B cell (primary cell): ENCODE results near the gene CADM1. TPM values are rescaled to one million over a fixed set of nuclear protein-coding genes. Genes with fewer than 3 reads are reported as not detected.

Experiments
- ATAC-seq: fragments of 200-7000 bp; cut with Tn5 transposase; one replicate; pipeline ENCODE4 v1.10.0; 2021; ENCODE audit warnings: low read depth, mild to moderate bottlenecking, moderate number of reproducible peaks, moderate library complexity
- CTCF ChIA-PET: fragments of 350-600 bp; sonication (Branson Sonifier 250); formaldehyde crosslinking; loops from one replicate; lab custom pipeline; 2021; ENCODE audit warnings: antibody characterized with exemption, inconsistent platforms; lab: Charles Lee
- POLR2A ChIA-PET: fragments of 350-600 bp; sonication (Branson Sonifier 250); formaldehyde crosslinking; loops from one replicate; lab custom pipeline; 2021; ENCODE audit warnings: antibody characterized with exemption; lab: Charles Lee
- DNase-seq: peaks from one replicate; pipeline ENCODE4 v3.0.0; 2013
- H2AFZ ChIP-seq: 2 replicates; pipeline ENCODE4 v1.6.1; 2012; ENCODE audit warnings: mild to moderate bottlenecking, low read depth, low read length; ENCODE audit not compliant: insufficient read depth, poor library complexity, severe bottlenecking
- H3K27ac ChIP-seq, 2 donors: 1 replicate in 1 of 2; 2 replicates in 1 of 2; pipeline ENCODE4 v1.5.1; 2012 to 2013; ENCODE audit warnings: low read length in 2 of 2, mild to moderate bottlenecking in 2 of 2, moderate library complexity in 1 of 2
- H3K27me3 ChIP-seq, 4 experiments: fragments of 200-600 bp in 1 of 4; sonication (generic) in 1 of 4; replicated peaks in 1 of 4; 1 replicate in 2 of 4; 2 replicates in 2 of 4; pipeline versions ENCODE4 v1.6.1 to v1.7.0; 2013 to 2016; ENCODE audit warnings: low read length in 3 of 4, mild to moderate bottlenecking in 2 of 4, mixed read lengths in 1 of 4, moderate library complexity in 1 of 4; ENCODE audit not compliant: insufficient read depth in 4 of 4, control insufficient read depth in 3 of 4; ENCODE audit errors: control extremely low read depth in 1 of 4
- H3K36me3 ChIP-seq, 2 experiments: replicated peaks in 1 of 2; 1 replicate in 1 of 2; 2 replicates in 1 of 2; pipeline versions ENCODE4 v1.6.1 to v1.7.1; 2013; ENCODE audit warnings: low read length in 1 of 2; ENCODE audit not compliant: insufficient read depth in 2 of 2, control insufficient read depth in 1 of 2; ENCODE audit errors: control extremely low read depth in 1 of 2, extremely low read depth in 1 of 2
- H3K4me1 ChIP-seq, 2 donors: fragments of 200-600 bp in 1 of 2; sonication (generic) in 1 of 2; 1 replicate in 1 of 2; 2 replicates in 1 of 2; pipeline versions ENCODE4 v1.5.1 to v1.6.1; 2013 to 2017; ENCODE audit warnings: low read length in 2 of 2; ENCODE audit not compliant: control insufficient read depth in 2 of 2, insufficient read depth in 2 of 2
- H3K4me2 ChIP-seq: replicated peaks from 2 replicates; pipeline ENCODE3; 2012; ENCODE audit warnings: mild to moderate bottlenecking, low read depth, low read length; ENCODE audit not compliant: poor library complexity, severe bottlenecking
- H3K4me3 ChIP-seq, 5 experiments: fragments of 200-600 bp in 1 of 5; sonication (generic) in 1 of 5; 1 replicate in 3 of 5; 2 replicates in 2 of 5; pipeline versions ENCODE4 v1.5.1 to v1.7.0; 2011 to 2016; ENCODE audit warnings: low read length in 4 of 5, mild to moderate bottlenecking in 4 of 5, low read depth in 2 of 5, control low read depth in 1 of 5, moderate library complexity in 1 of 5; ENCODE audit not compliant: insufficient read depth in 1 of 5; ENCODE audit errors: control extremely low read depth in 1 of 5, extremely low read depth in 1 of 5
- H3K79me2 ChIP-seq: fragments of 200-600 bp; sonication (generic); one replicate; pipeline ENCODE4 v1.6.0; 2016; ENCODE audit warnings: low read length; ENCODE audit not compliant: control insufficient read depth, insufficient read depth
- H3K9ac ChIP-seq: fragments of 200-600 bp; sonication (generic); 2 replicates; pipeline ENCODE4 v1.6.1; 2017; ENCODE audit warnings: mild to moderate bottlenecking, low read length, moderate library complexity
- H3K9me3 ChIP-seq, 3 donors: one replicate each; pipeline versions ENCODE4 v1.6.1 to v1.7.1; 2013; ENCODE audit warnings: low read length in 2 of 3; ENCODE audit not compliant: control insufficient read depth in 2 of 3, insufficient read depth in 1 of 3; ENCODE audit errors: control extremely low read depth in 1 of 3
- H4K20me1 ChIP-seq: 2 replicates; pipeline ENCODE4 v1.6.0; 2012; ENCODE audit warnings: mild to moderate bottlenecking, low read length; ENCODE audit not compliant: insufficient read depth, control insufficient read depth, poor library complexity, severe bottlenecking
- H3K27ac Mint-ChIP-seq: one replicate; pipeline ENCODE4 v1.8.0; 2021; ENCODE audit warnings: mixed read lengths
- H3K27me3 Mint-ChIP-seq: one replicate; pipeline ENCODE4 v1.8.0; 2021; ENCODE audit warnings: mixed read lengths
- H3K4me1 Mint-ChIP-seq: one replicate; pipeline ENCODE4 v1.8.0; 2021; ENCODE audit warnings: mixed read lengths
- H3K4me3 Mint-ChIP-seq: one replicate; pipeline ENCODE4 v1.8.0; 2021; ENCODE audit warnings: mixed read lengths
- H3K9me3 Mint-ChIP-seq: one replicate; pipeline ENCODE4 v1.8.0; 2022; ENCODE audit warnings: mixed read lengths; ENCODE audit not compliant: insufficient read depth
- CTCF ChIP-seq: fragments of 200-600 bp; IDR thresholded peaks from one replicate; pipeline ENCODE4 v1.8.0; 2022; ENCODE audit warnings: antibody characterized with exemption, mild to moderate bottlenecking
- EZH2 ChIP-seq: IDR thresholded peaks from 2 replicates; pipeline ENCODE4 v1.6.1; 2012; ENCODE audit warnings: borderline replicate concordance, low read depth, mild to moderate bottlenecking, moderate library complexity, low read length; ENCODE audit not compliant: insufficient read depth, poor library complexity, severe bottlenecking
- WGBS: methylation state at CpG from one replicate; pipeline ENCODE4 v1.1.5; 2013; ENCODE audit warnings: missing lambda C conversion rate; ENCODE audit not compliant: insufficient coverage; 5-methylcytosine and 5-hydroxymethylcytosine counted together
- intact Hi-C: fragments of 100-400 bp; cut with micrococcal nuclease; formaldehyde crosslinking; loops from one replicate; pipeline ENCODE4 v1.10.0; 2022
- polyA plus RNA-seq: library from polyadenylated mRNA; depleted of rRNA; stranded (reverse); fragments of >200 nt; gene quantifications from 2 replicates; pipeline ENCODE4 v1.2.3, GENCODE V29; 2012
- total RNA-seq, 2 donors: library from RNA; stranded (reverse); fragments of 120-200 nt in 1 of 2; gene quantifications; 1 replicate in 1 of 2; 2 replicates in 1 of 2; pipeline versions ENCODE4 v1.2.3 to v1.2.4, GENCODE V29; 2013 to 2022

Gene CADM1
- total and polyA plus RNA-seq, 2 donors (not counting 1 experiment from before 2014, with no cell fraction given) = 0.43 to 0.49 TPM

GRCh38 chr11:115423728-115424459, 80.3 kb downstream of the CADM1 start:
- H3K27me3 ChIP-seq = no peaks in the 10 kb centered on the region
- H3K9ac ChIP-seq = no peak overlapping the region
- Mint-ChIP-seq H3K4me1 (no peaks in the 10 kb centered on the region), H3K27me3 (no peaks in the 10 kb centered on the region), H3K27ac (no peak overlapping the region), H3K4me3 (no peak overlapping the region), H3K9me3 (no peaks in the 10 kb centered on the region)
- H3K4me2 ChIP-seq = no peak overlapping the region
- intact Hi-C loops = no loop called here
- H3K9me3 ChIP-seq = no peaks in the 10 kb centered on the region
- no peak for TF ChIP-seq CTCF
- no peak for TF ChIP-seq EZH2
- no peak overlapping the region for H2AFZ ChIP-seq
- no peak overlapping the region for H3K4me3 ChIP-seq
- ATAC-seq (no peak), DNase-seq (no peak)
- no peaks in the 10 kb centered on the region for H3K36me3 ChIP-seq
- H3K27ac ChIP-seq = no peak overlapping the region
- POLR2A ChIA-PET = no interaction called here
- CTCF ChIA-PET = no interaction called here
- WGBS = 77% methylated on average over 5 of the region's 7 CpGs
- H4K20me1 ChIP-seq = no peaks in the 10 kb centered on the region
- H3K79me2 ChIP-seq = no peaks in the 10 kb centered on the region
- no peaks in the 10 kb centered on the region for H3K4me1 ChIP-seq

- ChIA-PET CTCF (no interaction called here), POLR2A (no interaction called here)
- intact Hi-C loops = no loop called here
- Histone ChIP-seq H2AFZ (no peak overlapping the region), H3K27me3 (no peaks in the 10 kb centered on the region), H3K4me3 (no peak overlapping the region), H3K27ac (no peak overlapping the region), H3K9me3 (no peaks in the 10 kb centered on the region), H3K9ac (no peak overlapping the region), H3K4me1 (no peaks in the 10 kb centered on the region), H3K36me3 (no peaks in the 10 kb centered on the region), H3K79me2 (no peaks in the 10 kb centered on the region), H4K20me1 (no peaks in the 10 kb centered on the region), H3K4me2 (no peak overlapping the region)
- Mint-ChIP-seq H3K4me1 (no peaks in the 10 kb centered on the region), H3K27me3 (no peaks in the 10 kb centered on the region), H3K9me3 (no peaks in the 10 kb centered on the region), H3K27ac (no peak overlapping the region), H3K4me3 (no peak overlapping the region)
- no peak for DNase-seq
- TF ChIP-seq CTCF (no peak), EZH2 (no peak)
- 69% methylated on average over 3 of the region's 6 CpGs for WGBS
- ATAC-seq = no peak
These were observed 82.1 kb downstream of the CADM1 start for GRCh38 chr11:115421992-115422689.
